H1 (cell line): Measurements from ENCODE around the gene GREB1L. TPM values are rescaled to one million over a fixed set of nuclear protein-coding genes. Genes with fewer than 3 reads are reported as not detected.

ENCODE experiments used
- CTCF ChIA-PET: fragments of 300-600 bp; sonication (Branson Sonifier 250); formaldehyde crosslinking; loops from one replicate; lab custom pipeline; 2021; ENCODE audit not compliant: partially characterized antibody; lab: Charles Lee
- POLR2A ChIA-PET: fragments of 300-600 bp; sonication (Branson Sonifier 250); formaldehyde crosslinking; loops from one replicate; lab custom pipeline; 2021; ENCODE audit warnings: inconsistent platforms; ENCODE audit not compliant: partially characterized antibody; lab: Charles Lee
- DNase-seq, 2 experiments: peaks; one replicate each; pipeline versions ENCODE4 v3.0.0 to v3.0.0-alpha.2; 2010 to 2022; ENCODE audit warnings: low spot score in 2 of 2, low read depth in 1 of 2, mixed read lengths in 1 of 2
- FAIRE-seq: peaks from 2 replicates; lab custom pipeline; 2011; peaks lifted over from hg19 to GRCh38; lab: Jason Lieb, UNC
- H2AFZ ChIP-seq: 2 replicates; pipeline ENCODE4 v1.8.1; 2012; ENCODE audit warnings: low read length, inconsistent platforms
- H2AK5ac ChIP-seq: 2 replicates; pipeline ENCODE4 v1.6.1; 2013; ENCODE audit warnings: low read depth, low read length
- H2BK120ac ChIP-seq: replicated peaks from 2 replicates; pipeline ENCODE3; 2013; ENCODE audit warnings: low read depth, low read length, inconsistent platforms
- H2BK12ac ChIP-seq: 2 replicates; pipeline ENCODE4 v1.6.1; 2013; ENCODE audit warnings: low read depth, low read length
- H2BK15ac ChIP-seq: 2 replicates; pipeline ENCODE4 v1.6.1; 2013; ENCODE audit warnings: low read length
- H2BK20ac ChIP-seq: 2 replicates; pipeline ENCODE4 v1.6.1; 2013; ENCODE audit warnings: low read length
- H2BK5ac ChIP-seq: 2 replicates; pipeline ENCODE4 v1.6.1; 2013; ENCODE audit warnings: low read depth, low read length
- H3K14ac ChIP-seq: 2 replicates; pipeline ENCODE4 v1.6.1; 2013; ENCODE audit warnings: inconsistent platforms; ENCODE audit not compliant: insufficient read length
- H3K18ac ChIP-seq: 2 replicates; pipeline ENCODE4 v1.6.1; 2013; ENCODE audit warnings: low read length; ENCODE audit errors: extremely low read depth
- H3K23ac ChIP-seq: 2 replicates; pipeline ENCODE4 v1.6.1; 2013; ENCODE audit warnings: inconsistent platforms; ENCODE audit not compliant: insufficient read length
- H3K23me2 ChIP-seq: 2 replicates; pipeline ENCODE4 v1.6.1; 2013; ENCODE audit warnings: low read depth, low read length
- H3K27ac ChIP-seq: 2 replicates; pipeline ENCODE4 v1.6.1; 2011; ENCODE audit warnings: low read depth, low read length, inconsistent platforms
- H3K27me3 ChIP-seq, 4 experiments: replicated peaks in 1 of 4; 1 replicate in 1 of 4; 2 replicates in 3 of 4; pipeline versions ENCODE4 v1.6.1 to v1.8.1; 2011 to 2013; ENCODE audit warnings: low read length in 3 of 4, mild to moderate bottlenecking in 3 of 4, inconsistent platforms in 2 of 4, mixed read lengths in 2 of 4, moderate library complexity in 1 of 4; ENCODE audit not compliant: control insufficient read depth in 3 of 4, insufficient read depth in 3 of 4; ENCODE audit errors: extremely low read depth in 1 of 4
- H3K36me3 ChIP-seq, 4 experiments: 2 replicates each; pipeline versions ENCODE4 v1.6.1 to v1.8.1; 2011 to 2013; ENCODE audit warnings: mild to moderate bottlenecking in 4 of 4, low read length in 3 of 4, moderate library complexity in 2 of 4, control low read depth in 1 of 4, inconsistent platforms in 1 of 4; ENCODE audit not compliant: insufficient read depth in 4 of 4, control insufficient read depth in 2 of 4
- H3K4ac ChIP-seq: replicated peaks from 2 replicates; pipeline ENCODE3; 2013; ENCODE audit warnings: low read length, low read depth, mixed read lengths, inconsistent platforms; ENCODE audit not compliant: insufficient read length
- H3K4me1 ChIP-seq, 4 experiments: replicated peaks in 1 of 4; 1 replicate in 1 of 4; 2 replicates in 3 of 4; pipeline versions ENCODE4 v1.6.1 to v1.8.1; 2011 to 2013; ENCODE audit warnings: low read length in 3 of 4, inconsistent platforms in 2 of 4, mixed read lengths in 1 of 4; ENCODE audit not compliant: insufficient read depth in 4 of 4, control insufficient read depth in 3 of 4
- H3K4me2 ChIP-seq, 2 experiments: 2 replicates each; pipeline versions ENCODE4 v1.6.1 to v1.8.1; 2011 to 2013; ENCODE audit warnings: low read depth in 2 of 2, low read length in 2 of 2, control low read depth in 1 of 2, inconsistent platforms in 1 of 2, mild to moderate bottlenecking in 1 of 2; ENCODE audit not compliant: insufficient read depth in 1 of 2
- H3K4me3 ChIP-seq, 4 experiments: fragments of 200-600, 300-600 bp in 1 of 4; sonication (generic), shearing (Covaris generic), sonication (Bioruptor Twin) in 1 of 4; 2 replicates each; pipeline versions ENCODE4 v1.5.1 to v1.8.1; 2011 to 2016; ENCODE audit warnings: low read length in 4 of 4, low read depth in 3 of 4, control low read depth in 2 of 4, inconsistent platforms in 2 of 4, mild to moderate bottlenecking in 2 of 4, mixed read lengths in 1 of 4, moderate library complexity in 1 of 4; ENCODE audit not compliant: insufficient read depth in 2 of 4; ENCODE audit errors: extremely low read depth in 1 of 4
- H3K56ac ChIP-seq: replicated peaks from 2 replicates; pipeline ENCODE3; 2013; ENCODE audit warnings: low read depth, mild to moderate bottlenecking, mixed read lengths, low read length, inconsistent platforms; ENCODE audit not compliant: insufficient read length
- H3K79me1 ChIP-seq: 2 replicates; pipeline ENCODE4 v1.6.1; 2013; ENCODE audit warnings: low read depth, low read length, control low read depth
- H3K79me2 ChIP-seq, 2 experiments: 2 replicates each; pipeline versions ENCODE4 v1.6.1 to v1.8.1; 2012 to 2013; ENCODE audit warnings: low read length in 2 of 2, mild to moderate bottlenecking in 2 of 2, inconsistent platforms in 1 of 2; ENCODE audit not compliant: insufficient read depth in 2 of 2, control insufficient read depth in 1 of 2
- H3K9ac ChIP-seq, 4 experiments: replicated peaks in 1 of 4; 1 replicate in 1 of 4; 2 replicates in 3 of 4; pipeline versions ENCODE4 v1.6.1 to v1.8.1; 2011 to 2013; ENCODE audit warnings: low read depth in 3 of 4, low read length in 3 of 4, control low read depth in 2 of 4, mild to moderate bottlenecking in 2 of 4, moderate library complexity in 2 of 4, inconsistent platforms in 1 of 4; ENCODE audit errors: extremely low read depth in 1 of 4
- H3K9me3 ChIP-seq, 2 experiments: 2 replicates each; pipeline versions ENCODE4 v1.6.1 to v1.8.1; 2012 to 2013; ENCODE audit warnings: mild to moderate bottlenecking in 2 of 2, moderate library complexity in 2 of 2, control low read depth in 1 of 2, inconsistent platforms in 1 of 2, low read depth in 1 of 2, low read length in 1 of 2, mixed read lengths in 1 of 2; ENCODE audit not compliant: insufficient read depth in 2 of 2
- H4K20me1 ChIP-seq, 2 experiments: replicated peaks in 1 of 2; 2 replicates each; pipeline versions ENCODE3 to v1.8.1; 2011 to 2013; ENCODE audit warnings: inconsistent platforms in 2 of 2, low read length in 2 of 2, mild to moderate bottlenecking in 1 of 2; ENCODE audit not compliant: insufficient read depth in 2 of 2, control insufficient read depth in 1 of 2
- H4K5ac ChIP-seq: 2 replicates; pipeline ENCODE4 v1.6.1; 2013; ENCODE audit warnings: low read length, low read depth, mixed read lengths, inconsistent platforms; ENCODE audit not compliant: insufficient read length
- H4K8ac ChIP-seq: 2 replicates; pipeline ENCODE4 v1.8.0; 2013; ENCODE audit warnings: mild to moderate bottlenecking, moderate library complexity, low read length, inconsistent platforms; ENCODE audit not compliant: insufficient read depth; ENCODE audit errors: extremely low read depth
- H4K91ac ChIP-seq: replicated peaks from 2 replicates; pipeline ENCODE3; 2013; ENCODE audit warnings: low read length, mixed read lengths, inconsistent platforms; ENCODE audit not compliant: insufficient read length
- CREB1 ChIP-seq: IDR thresholded peaks from 2 replicates; pipeline ENCODE4 v1.6.1; 2012; ENCODE audit warnings: inconsistent platforms
- CTBP2 ChIP-seq: IDR thresholded peaks from 2 replicates; pipeline ENCODE4 v1.7.0; 2011; ENCODE audit warnings: borderline replicate concordance, mild to moderate bottlenecking, moderate library complexity, mixed read lengths, low read length; ENCODE audit not compliant: insufficient read depth, insufficient read length
- KDM1A ChIP-seq: fragments of 200-600, 300-600 bp; sonication (generic); IDR thresholded peaks from 2 replicates; pipeline ENCODE4 v1.7.1; 2016; ENCODE audit warnings: mild to moderate bottlenecking, low read length, borderline replicate concordance
- NANOG ChIP-seq: IDR thresholded peaks from 2 replicates; pipeline ENCODE4 v1.6.1; 2011; ENCODE audit warnings: low read length, low read depth, mild to moderate bottlenecking, inconsistent platforms; ENCODE audit not compliant: insufficient read depth, poor library complexity, severe bottlenecking
- SIRT6 ChIP-seq: IDR thresholded peaks from one replicate; pipeline ENCODE4 v1.7.1; 2012; ENCODE audit warnings: low read length, inconsistent platforms
- SRF ChIP-seq: IDR thresholded peaks from 2 replicates; pipeline ENCODE4 v1.6.1; 2011; ENCODE audit warnings: mild to moderate bottlenecking, low read depth, low read length, moderate library complexity
- TCF12 ChIP-seq: IDR thresholded peaks from 2 replicates; pipeline ENCODE4 v1.6.1; 2011; ENCODE audit warnings: low read depth, mild to moderate bottlenecking, low read length
- polyA plus RNA-seq, 7 experiments: library from polyadenylated mRNA; depleted of rRNA in 3 of 7; stranded (reverse) in 5 of 7; unstranded in 2 of 7; fragments of >200 nt in 5 of 7; fragments of 200-250 nt in 2 of 7; gene quantifications; 1 replicate in 5 of 7; 2 replicates in 1 of 7; 4 replicates in 1 of 7; pipeline versions ENCODE4 v1.2.1 to v1.2.3, GENCODE V29; 2011 to 2013; ENCODE audit warnings: missing spikeins in 2 of 7, mixed read lengths in 2 of 7
- total RNA-seq: library from RNA; stranded (reverse); fragmentation: NEBNext Ultra II Directional; extraction: Animal tissue kit (Norgen Biotek cat#: 25700); gene quantifications from 2 replicates; pipeline ENCODE4 v1.2.1, GENCODE V29; 2021
- TF ChIP-seq, protein P1 (sequence below): IDR thresholded peaks from 2 replicates; pipeline ENCODE4 v1.6.1; 2012; ENCODE audit warnings: inconsistent platforms

The GREB1L gene
- total and polyA plus RNA-seq, 2 of the 8 experiments (the other 6 are each of a cell fraction or from before 2014, with no cell fraction given): 0.34 to 1.6 TPM

DNA sequence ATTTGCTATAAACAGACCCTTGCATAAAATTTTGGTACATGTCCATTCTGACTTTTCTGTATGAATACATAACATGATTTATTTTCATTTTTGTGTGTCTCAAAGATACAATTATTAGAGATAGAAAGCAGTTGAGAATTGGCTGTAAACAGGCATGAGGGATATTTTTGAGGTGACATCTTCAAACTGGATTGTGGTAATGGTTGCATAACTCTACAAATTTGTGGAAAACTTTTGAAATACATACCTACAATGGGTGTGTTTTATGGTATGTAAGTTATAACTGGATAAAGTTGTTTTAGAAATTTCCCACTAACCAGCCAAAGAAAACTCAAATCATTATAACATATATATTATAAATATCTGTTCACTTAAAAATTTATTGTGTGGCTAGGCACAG lies 39.6 kb downstream of the GREB1L start:
- Histone ChIP-seq H4K8ac (no peak overlapping the region), H2AK5ac (no peak overlapping the region), H3K4me3 (no peak overlapping the region), H2BK20ac (no peak overlapping the region), H3K18ac (no peak overlapping the region), H3K79me1 (no peaks in the 10 kb centered on the region), H2BK120ac (no peak overlapping the region), H3K4ac (no peak overlapping the region), H3K23me2 (no peaks in the 10 kb centered on the region), H2BK5ac (no peak overlapping the region), H3K36me3 (no peaks in the 10 kb centered on the region), H2BK12ac (no peak overlapping the region), H4K91ac (no peak overlapping the region), H3K23ac (no peak overlapping the region), H3K4me2 (no peak overlapping the region), H3K9ac (no peak overlapping the region), H3K4me1 (no peaks in the 10 kb centered on the region), H3K27me3 (no peaks in the 10 kb centered on the region), H3K9me3 (no peaks in the 10 kb centered on the region), H3K56ac (no peak overlapping the region), H3K79me2 (no peaks in the 10 kb centered on the region), H3K14ac (no peak overlapping the region), H2BK15ac (no peak overlapping the region), H3K27ac (no peak overlapping the region), H4K5ac (no peak overlapping the region), H4K20me1 (no peaks in the 10 kb centered on the region), H2AFZ (no peak overlapping the region)
- ChIA-PET CTCF (no interaction called here), POLR2A (no interaction called here)
- no peak for FAIRE-seq
- TF ChIP-seq SRF (no peak), CREB1 (no peak), KDM1A (no peak), SIRT6 (no peak), TCF12 (no peak), CTBP2 (no peak), NANOG (no peak)
- TF ChIP-seq, protein P1, sequence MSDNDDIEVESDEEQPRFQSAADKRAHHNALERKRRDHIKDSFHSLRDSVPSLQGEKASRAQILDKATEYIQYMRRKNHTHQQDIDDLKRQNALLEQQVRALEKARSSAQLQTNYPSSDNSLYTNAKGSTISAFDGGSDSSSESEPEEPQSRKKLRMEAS: no peak
- no peak for DNase-seq
